Endothelial cell of umbilical vein (primary cell): ENCODE data around the gene CD109. TPM values are rescaled to one million over a fixed set of nuclear protein-coding genes. Genes with fewer than 3 reads are reported as not detected.

Experiments
- BruUV-seq: library from RNA; stranded (reverse); fragments of 400-500 nt; replicated peaks from 2 replicates; lab custom pipeline; 2021; lab: Mats Ljungman, UMichigan
- CTCF ChIA-PET: fragments of 300-600, 350-600 bp; sonication (Branson Sonifier 250); formaldehyde crosslinking; loops from one replicate; lab custom pipeline; 2021; ENCODE audit warnings: antibody characterized with exemption, inconsistent platforms; lab: Charles Lee
- POLR2A ChIA-PET: fragments of 300-600, 350-600 bp; sonication (Branson Sonifier 250); formaldehyde crosslinking; loops from one replicate; lab custom pipeline; 2021; ENCODE audit warnings: antibody characterized with exemption, inconsistent platforms; lab: Charles Lee
- DNase-seq: peaks from one replicate; pipeline ENCODE4 v3.0.0-alpha.2; 2011; ENCODE audit warnings: low read depth, low spot score
- FAIRE-seq: peaks from 2 replicates; lab custom pipeline; 2011; peaks lifted over from hg19 to GRCh38; lab: Jason Lieb, UNC
- H2AFZ ChIP-seq: 2 replicates; pipeline ENCODE4 v1.6.0; 2012; ENCODE audit warnings: low read depth, low read length, control low read depth, inconsistent platforms
- H3K27ac ChIP-seq: 2 replicates; pipeline ENCODE4 v1.5.1; 2011; ENCODE audit warnings: low read depth, mild to moderate bottlenecking, control low read depth, low read length, moderate library complexity; ENCODE audit not compliant: insufficient read depth
- H3K27me3 ChIP-seq, 2 experiments: 2 replicates each; pipeline versions ENCODE4 v1.6.0 to v1.6.1; 2011; ENCODE audit warnings: low read length in 2 of 2, mixed read lengths in 1 of 2; ENCODE audit not compliant: control insufficient read depth in 2 of 2, insufficient read depth in 2 of 2
- H3K36me3 ChIP-seq, 2 experiments: 2 replicates in 1 of 2; 3 replicates in 1 of 2; pipeline ENCODE4 v1.5.1; 2011; ENCODE audit warnings: low read length in 2 of 2, mild to moderate bottlenecking in 1 of 2, moderate library complexity in 1 of 2; ENCODE audit not compliant: control insufficient read depth in 2 of 2, insufficient read depth in 2 of 2; ENCODE audit errors: extremely low read depth in 1 of 2
- H3K4me1 ChIP-seq: 3 replicates; pipeline ENCODE4 v1.5.1; 2011; ENCODE audit warnings: mild to moderate bottlenecking, low read length; ENCODE audit not compliant: control insufficient read depth, insufficient read depth; ENCODE audit errors: extremely low read depth
- H3K4me2 ChIP-seq: 2 replicates; pipeline ENCODE4 v1.6.1; 2011; ENCODE audit warnings: low read length, control low read depth, mixed read lengths; ENCODE audit not compliant: insufficient read depth
- H3K4me3 ChIP-seq, 3 experiments: fragments of 200-600 bp in 1 of 3; sonication (generic), shearing (Covaris generic) in 1 of 3; replicated peaks in 1 of 3; 2 replicates each; pipeline ENCODE4 v1.5.1; 2011 to 2016; ENCODE audit warnings: control low read depth in 3 of 3, low read length in 3 of 3, mild to moderate bottlenecking in 2 of 3, inconsistent platforms in 1 of 3, low read depth in 1 of 3, moderate library complexity in 1 of 3; ENCODE audit not compliant: insufficient read depth in 1 of 3
- H3K79me2 ChIP-seq: 2 replicates; pipeline ENCODE4 v1.6.0; 2012; ENCODE audit warnings: low read length, inconsistent platforms; ENCODE audit not compliant: control insufficient read depth, insufficient read depth
- H3K9ac ChIP-seq: replicated peaks from 2 replicates; pipeline ENCODE3; 2011; ENCODE audit warnings: low read length, control low read depth; ENCODE audit not compliant: insufficient read depth; ENCODE audit errors: extremely low read depth
- H3K9me1 ChIP-seq: replicated peaks from 3 replicates; pipeline ENCODE4 v1.6.0; 2011; ENCODE audit warnings: mild to moderate bottlenecking, low read length; ENCODE audit not compliant: control insufficient read depth, insufficient read depth; ENCODE audit errors: extremely low read depth
- H3K9me3 ChIP-seq: replicated peaks from 2 replicates; pipeline ENCODE4 v1.5.1; 2012; ENCODE audit warnings: low read length, inconsistent platforms; ENCODE audit not compliant: control insufficient read depth, insufficient read depth
- H4K20me1 ChIP-seq: replicated peaks from 2 replicates; pipeline ENCODE3; 2011; ENCODE audit warnings: mild to moderate bottlenecking, low read length; ENCODE audit not compliant: control insufficient read depth, insufficient read depth; ENCODE audit errors: extremely low read depth
- EZH2 ChIP-seq: IDR thresholded peaks from 2 replicates; pipeline ENCODE4 v1.6.1; 2012; ENCODE audit warnings: borderline replicate concordance, low read depth, mild to moderate bottlenecking, moderate library complexity, low read length, inconsistent platforms; ENCODE audit not compliant: severe bottlenecking
- FOS ChIP-seq: IDR thresholded peaks from 2 replicates; pipeline ENCODE4 v1.6.1; 2011; ENCODE audit warnings: mild to moderate bottlenecking, low read length, moderate library complexity, borderline replicate concordance; ENCODE audit not compliant: insufficient read depth
- GATA2 ChIP-seq: IDR thresholded peaks from 2 replicates; pipeline ENCODE4 v1.7.0; 2011; ENCODE audit warnings: low read depth, mild to moderate bottlenecking, moderate library complexity, mixed read lengths, low read length; ENCODE audit not compliant: insufficient read length, insufficient read depth
- JUN ChIP-seq: IDR thresholded peaks from 2 replicates; pipeline ENCODE4 v1.6.1; 2011; ENCODE audit warnings: borderline replicate concordance, low read depth; ENCODE audit not compliant: insufficient read length, insufficient read depth
- MYC ChIP-seq: IDR thresholded peaks from one replicate; pipeline ENCODE4 v1.6.1; 2011; ENCODE audit warnings: mild to moderate bottlenecking, low read depth, low read length
- POLR2A ChIP-seq: IDR thresholded peaks from 2 replicates; pipeline ENCODE4 v1.6.1; 2012; ENCODE audit warnings: low read depth, mild to moderate bottlenecking, control low read depth, low read length
- POLR2AphosphoS5 ChIP-seq: IDR thresholded peaks from 2 replicates; pipeline ENCODE4 v1.6.1; 2012; ENCODE audit warnings: low read depth, mild to moderate bottlenecking, control low read depth, low read length, moderate library complexity; ENCODE audit not compliant: insufficient read depth
- dilution Hi-C: fragments of 300-500 bp; cut with MboI; formaldehyde crosslinking; loops from one replicate; pipeline ENCODE4 v1.15.0; 2019; ENCODE audit warnings: low sequenced_read_pairs; ENCODE audit not compliant: extremely low pct_ligation_motif_present
- intact Hi-C: fragments of 100-400 bp; cut with micrococcal nuclease; formaldehyde crosslinking; loops from one replicate; pipeline ENCODE4 v1.10.0; 2022
- polyA plus RNA-seq, 4 experiments: library from polyadenylated mRNA; depleted of rRNA in 3 of 4; stranded (reverse) in 3 of 4; unstranded in 1 of 4; fragments of >200 nt; gene quantifications; 2 replicates each; pipeline versions ENCODE4 v1.2.1 to v1.2.3, GENCODE V29; 2011 to 2012; ENCODE audit warnings: missing spikeins in 1 of 4
- total RNA-seq: library from RNA; stranded (reverse); gene quantifications from 2 replicates; pipeline ENCODE4 v1.2.3, GENCODE V29; 2021
- TF ChIP-seq, protein P1 (sequence below), 2 donors: IDR thresholded peaks; 1 replicate in 1 of 2; 2 replicates in 1 of 2; pipeline ENCODE4 v1.5.1; 2011; ENCODE audit warnings: low read length in 2 of 2, mild to moderate bottlenecking in 2 of 2, moderate library complexity in 2 of 2, control low read depth in 1 of 2, inconsistent platforms in 1 of 2, low read depth in 1 of 2; ENCODE audit not compliant: insufficient read depth in 1 of 2; ENCODE audit errors: extremely low read depth in 1 of 2

The CD109 gene
- total and polyA plus RNA-seq, 2 donors (not counting 3 experiments of a cell fraction or from before 2014, with no cell fraction given) = 33.9 to 107 TPM

DNA sequence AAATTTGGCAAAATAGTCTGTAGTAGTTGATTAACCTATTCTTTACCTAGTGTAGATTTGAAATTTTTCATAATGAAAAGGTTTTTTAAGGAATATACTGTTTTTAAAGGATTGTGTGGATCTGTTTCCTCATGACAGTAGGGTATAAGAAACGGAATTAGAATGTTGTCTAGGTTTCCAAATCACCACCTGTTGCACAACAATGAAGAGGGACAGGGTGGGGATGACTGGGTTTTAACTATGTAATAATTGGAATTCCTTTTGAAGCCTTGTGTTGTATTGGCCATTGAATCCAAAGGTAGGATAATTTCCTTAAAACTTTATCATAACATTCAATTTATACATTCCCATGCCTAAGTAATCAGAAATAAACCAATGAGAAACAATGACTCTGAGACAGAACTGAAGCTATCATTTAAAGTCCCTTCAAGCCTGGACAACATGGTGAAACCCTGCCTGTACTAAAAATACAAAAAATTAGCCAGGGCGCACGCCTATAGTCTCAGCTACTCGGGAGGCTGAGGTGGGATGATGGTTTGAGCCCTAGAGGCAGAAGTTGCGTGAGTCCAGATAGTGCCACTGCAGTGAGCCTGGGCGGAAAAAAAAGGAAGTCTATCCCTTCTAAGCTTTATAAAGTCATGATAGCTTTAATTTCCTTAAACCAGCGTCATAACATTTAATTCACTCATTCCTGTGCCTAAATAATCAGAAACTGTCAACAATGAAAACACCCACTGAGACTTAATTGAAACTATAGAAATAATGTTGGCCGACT lies 23.9 kb upstream of the CD109 start:
- ChIA-PET POLR2A (no interaction called here), CTCF (interaction anchor here (0.8 to 10.0 kb wide), 5 partner anchors 13 to 67 kb away, joined by 3 to 343 read pairs (median 3); partner anchors contain the start of gene SLC17A5)
- Histone ChIP-seq H3K4me3 (no peak overlapping the region), H3K27ac (no peak overlapping the region), H3K9me3 (no peaks in the 10 kb centered on the region), H3K9me1 (no peaks in the 10 kb centered on the region), H3K9ac (no peak overlapping the region), H4K20me1 (no peaks in the 10 kb centered on the region), H3K27me3 (no peaks in the 10 kb centered on the region), H3K36me3 (no peaks in the 10 kb centered on the region), H3K79me2 (no peaks in the 10 kb centered on the region), H3K4me2 (no peak overlapping the region), H2AFZ (no peak overlapping the region), H3K4me1 (peaks cover 3% of the 10 kb centered on the region)
- intact Hi-C loops (no loop called here), dilution Hi-C loops (no loop called here)
- FAIRE-seq (no peak), DNase-seq (no peak)
- BruUV-seq = no TSS peak
- TF ChIP-seq MYC (no peak), POLR2A (no peak), EZH2 (no peak), POLR2AphosphoS5 (no peak), JUN (no peak), GATA2 (no peak)

DNA sequence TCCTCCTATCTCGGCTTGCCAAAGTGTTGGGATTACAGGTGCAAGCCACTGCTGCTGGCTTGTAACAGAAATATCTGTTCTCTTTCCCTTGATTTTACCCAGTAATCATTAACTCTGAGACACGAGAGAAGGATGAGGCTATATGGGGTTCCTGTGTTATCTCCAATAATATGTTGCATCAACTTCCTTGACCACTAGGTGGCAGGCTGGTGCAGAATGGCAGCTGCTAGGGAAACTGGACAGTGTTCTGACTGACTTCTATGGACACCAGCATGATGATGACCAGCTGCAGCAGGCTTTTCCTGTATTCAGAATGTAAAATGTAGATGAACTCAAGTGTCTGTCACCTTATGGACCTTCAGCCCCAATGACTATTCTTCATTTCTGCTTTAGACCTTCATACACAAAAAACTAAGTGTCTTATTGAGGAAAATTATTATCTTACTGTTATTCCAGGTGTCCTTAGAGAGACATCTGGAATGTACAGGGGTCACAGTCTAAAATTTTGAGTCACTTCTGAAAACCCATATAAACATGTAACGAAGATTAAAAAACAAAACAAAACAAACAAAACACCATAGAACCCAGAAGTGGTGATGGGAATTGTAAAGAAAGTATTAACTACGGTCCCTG lies 20.4 kb upstream of the CD109 start:
- Histone ChIP-seq H3K9me1 (no peaks in the 10 kb centered on the region), H3K4me3 (no peak overlapping the region), H3K36me3 (no peaks in the 10 kb centered on the region), H4K20me1 (no peaks in the 10 kb centered on the region), H3K27ac (no peak overlapping the region), H3K79me2 (no peaks in the 10 kb centered on the region), H2AFZ (no peak overlapping the region), H3K4me1 (peaks cover 3% of the 10 kb centered on the region), H3K4me2 (no peak overlapping the region), H3K27me3 (no peaks in the 10 kb centered on the region), H3K9ac (no peak overlapping the region), H3K9me3 (no peaks in the 10 kb centered on the region)
- POLR2A ChIA-PET = no interaction called here
- intact Hi-C loops (loop anchor here (1.0 to 5.0 kb wide), 4 partner anchors 20 to 1532 kb away; partner anchors contain the start of gene COL12A1), dilution Hi-C loops (no loop called here)
- CTCF ChIA-PET = interaction anchor here (0.6 to 10.0 kb wide), 19 partner anchors 8 to 1535 kb away, joined by 3 to 343 read pairs (median 4); partner anchors contain the start of gene MTO1
- BruUV-seq = no TSS peak
- peak; percentile 97 for FAIRE-seq
- peak; percentile 85 for DNase-seq
- no peak for TF ChIP-seq FOS
- TF ChIP-seq, protein P1, sequence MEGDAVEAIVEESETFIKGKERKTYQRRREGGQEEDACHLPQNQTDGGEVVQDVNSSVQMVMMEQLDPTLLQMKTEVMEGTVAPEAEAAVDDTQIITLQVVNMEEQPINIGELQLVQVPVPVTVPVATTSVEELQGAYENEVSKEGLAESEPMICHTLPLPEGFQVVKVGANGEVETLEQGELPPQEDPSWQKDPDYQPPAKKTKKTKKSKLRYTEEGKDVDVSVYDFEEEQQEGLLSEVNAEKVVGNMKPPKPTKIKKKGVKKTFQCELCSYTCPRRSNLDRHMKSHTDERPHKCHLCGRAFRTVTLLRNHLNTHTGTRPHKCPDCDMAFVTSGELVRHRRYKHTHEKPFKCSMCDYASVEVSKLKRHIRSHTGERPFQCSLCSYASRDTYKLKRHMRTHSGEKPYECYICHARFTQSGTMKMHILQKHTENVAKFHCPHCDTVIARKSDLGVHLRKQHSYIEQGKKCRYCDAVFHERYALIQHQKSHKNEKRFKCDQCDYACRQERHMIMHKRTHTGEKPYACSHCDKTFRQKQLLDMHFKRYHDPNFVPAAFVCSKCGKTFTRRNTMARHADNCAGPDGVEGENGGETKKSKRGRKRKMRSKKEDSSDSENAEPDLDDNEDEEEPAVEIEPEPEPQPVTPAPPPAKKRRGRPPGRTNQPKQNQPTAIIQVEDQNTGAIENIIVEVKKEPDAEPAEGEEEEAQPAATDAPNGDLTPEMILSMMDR (IDR thresholded peaks at IDR 0.05; ENCODE audit: extremely low read depth in 1 of 2, insufficient read depth in 1 of 2, low read depth in 1 of 2, low read length in 2 of 2) = peak; percentile 82 to 84
